NCI-H2196 treated with DMSO at 0.1 percent for 48 hours (cell line): ENCODE results near the gene HLA-DOA.

Experiments
- DNase-seq: peaks from one replicate; lab custom pipeline; 2025; ENCODE audit not compliant: unreplicated experiment; lab: John Stamatoyannopoulos, UW

The HLA-DOA gene

GRCh38 chr6:33008944-33009861, at the start of gene HLA-DOA:
Gene HLA-DOA, minus strand, starts transcription at chr6:33009591.
- DNase-seq = no peak

- DNase-seq = no peak
These were observed 48.1 kb upstream of the HLA-DOA start for GRCh38 chr6:33057222-33058150.

- DNase-seq = no peak
These were observed 43.8 kb upstream of the HLA-DOA start for GRCh38 chr6:33053230-33053629.

GRCh38 chr6:33052627-33053026, 43.2 kb upstream of the HLA-DOA start:
- DNase-seq = no peak

- no peak for DNase-seq
These were observed 40.8 kb upstream of the HLA-DOA start for GRCh38 chr6:33050014-33050810.

- no peak for DNase-seq
These were observed 40.1 kb upstream of the HLA-DOA start for GRCh38 chr6:33049323-33050013.

GRCh38 chr6:33040157-33040556, 30.8 kb upstream of the HLA-DOA start:
- no peak for DNase-seq

- no peak for DNase-seq
These were observed 27.1 kb upstream of the HLA-DOA start for GRCh38 chr6:33036535-33036934.

GRCh38 chr6:33034554-33034953, 25.2 kb upstream of the HLA-DOA start:
- DNase-seq = no peak

- no peak for DNase-seq
These were observed 20.9 kb upstream of the HLA-DOA start for GRCh38 chr6:33030245-33030644.

- DNase-seq = no peak
These were observed 20.2 kb upstream of the HLA-DOA start for GRCh38 chr6:33029328-33030184.

GRCh38 chr6:33028220-33028849, 18.9 kb upstream of the HLA-DOA start:
- DNase-seq = no peak

GRCh38 chr6:33024521-33024920, 15.1 kb upstream of the HLA-DOA start:
- no peak for DNase-seq

- no peak for DNase-seq
These were observed 14.1 kb upstream of the HLA-DOA start for GRCh38 chr6:33023536-33023935.

GRCh38 chr6:33021917-33022316, 12.5 kb upstream of the HLA-DOA start:
- DNase-seq = no peak

- no peak for DNase-seq
These were observed 10.0 kb upstream of the HLA-DOA start for GRCh38 chr6:33019372-33019771.

- DNase-seq = no peak
These were observed 9.5 kb upstream of the HLA-DOA start for GRCh38 chr6:33018904-33019303.

- no peak for DNase-seq
These were observed 9.0 kb upstream of the HLA-DOA start for GRCh38 chr6:33018418-33018817.
